OCI-LY3 (cell line): ENCODE results near the gene BAZ1A.

Experiments
- CTCF ChIP-seq: fragments of 200-600, 300-600 bp; sonication (generic); IDR thresholded peaks from 2 replicates; pipeline ENCODE4 v1.5.1; 2014; ENCODE audit warnings: antibody characterized with exemption, low read length, low read depth
- EZH2phosphoT487 ChIP-seq: fragments of 200-600 bp; shearing (Covaris generic); IDR thresholded peaks from 2 replicates; pipeline ENCODE4 v1.6.1; 2018; ENCODE audit warnings: antibody characterized with exemption, mixed run types, low read depth

- TF ChIP-seq CTCF (no peak), EZH2phosphoT487 (no peak)
These were observed 163.1 kb downstream of the BAZ1A start for GRCh38 chr14:34711796-34712712.
